HL-60 (cell line): Measurements from ENCODE around the gene INPP4B.

Experiments
- DNase-seq, 2 experiments: peaks; one replicate each; pipeline ENCODE4 v3.0.0-alpha.2; 2010 to 2020; ENCODE audit warnings: low read depth in 1 of 2, low spot score in 1 of 2
- H3K27ac ChIP-seq: fragments of 250-450 bp; sonication (Bioruptor Pico); replicated peaks from 2 replicates; pipeline ENCODE4 v1.5.1; 2020; ENCODE audit warnings: mild to moderate bottlenecking, moderate library complexity
- H3K27me3 ChIP-seq: fragments of 250-450 bp; sonication (Bioruptor Pico); 2 replicates; pipeline ENCODE4 v1.5.1; 2021; ENCODE audit warnings: mild to moderate bottlenecking, moderate library complexity; ENCODE audit not compliant: insufficient read depth, poor library complexity, severe bottlenecking
- H3K4me3 ChIP-seq: replicated peaks from 2 replicates; pipeline ENCODE4 v1.5.1; 2011; ENCODE audit warnings: mild to moderate bottlenecking, control low read depth, low read length; ENCODE audit not compliant: insufficient read depth
- CTCF ChIP-seq: IDR thresholded peaks from one replicate; pipeline ENCODE4 v1.5.1; 2011; ENCODE audit warnings: low read length, control low read depth, inconsistent platforms; ENCODE audit not compliant: insufficient read depth
- GABPA ChIP-seq: IDR thresholded peaks from 2 replicates; pipeline ENCODE4 v1.6.1; 2012; ENCODE audit warnings: low read depth
- POLR2AphosphoS5 ChIP-seq: IDR thresholded peaks from 2 replicates; pipeline ENCODE4 v1.6.1; 2012; ENCODE audit warnings: low read depth
- REST ChIP-seq: IDR thresholded peaks from 2 replicates; pipeline ENCODE4 v1.6.1; 2012; ENCODE audit warnings: low read depth; ENCODE audit not compliant: insufficient replicate concordance
- SPI1 ChIP-seq: IDR thresholded peaks from 2 replicates; pipeline ENCODE4 v1.6.1; 2012; ENCODE audit warnings: low read depth, mild to moderate bottlenecking, borderline replicate concordance

The INPP4B gene

DNA sequence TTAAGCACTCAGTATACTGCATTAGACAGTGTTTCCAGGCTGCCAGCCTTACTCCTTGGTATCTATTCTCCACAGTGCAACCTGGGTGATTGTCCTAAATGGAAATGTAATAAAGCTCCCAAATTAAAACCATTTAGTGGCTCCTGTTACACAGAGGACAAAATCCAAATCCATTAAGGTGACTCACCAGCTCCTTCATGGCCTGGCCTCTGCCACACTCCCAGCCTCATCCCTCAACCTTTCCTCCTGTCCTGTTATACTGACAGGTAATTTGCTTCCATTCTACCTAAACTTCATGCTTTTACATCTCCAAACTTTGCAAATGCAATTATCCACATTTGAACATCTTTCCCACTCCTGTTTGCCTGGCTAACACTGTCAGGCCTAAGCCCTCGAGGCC lies 140.3 kb downstream of the INPP4B start:
- Histone ChIP-seq H3K4me3 (no peak overlapping the region), H3K27ac (no peak overlapping the region), H3K27me3 (no peaks in the 10 kb centered on the region)
- TF ChIP-seq SPI1: no peak
- TF ChIP-seq POLR2AphosphoS5: no peak
- DNase-seq: no peak

- no peak for DNase-seq
- Histone ChIP-seq H3K4me3 (no peak overlapping the region), H3K27ac (no peak overlapping the region), H3K27me3 (no peaks in the 10 kb centered on the region)
- no peak for TF ChIP-seq POLR2AphosphoS5
- no peak for TF ChIP-seq SPI1
- TF ChIP-seq GABPA: no peak
Measured at GRCh38 chr4:142703694-142704309, 142.3 kb downstream of the INPP4B start.

DNA sequence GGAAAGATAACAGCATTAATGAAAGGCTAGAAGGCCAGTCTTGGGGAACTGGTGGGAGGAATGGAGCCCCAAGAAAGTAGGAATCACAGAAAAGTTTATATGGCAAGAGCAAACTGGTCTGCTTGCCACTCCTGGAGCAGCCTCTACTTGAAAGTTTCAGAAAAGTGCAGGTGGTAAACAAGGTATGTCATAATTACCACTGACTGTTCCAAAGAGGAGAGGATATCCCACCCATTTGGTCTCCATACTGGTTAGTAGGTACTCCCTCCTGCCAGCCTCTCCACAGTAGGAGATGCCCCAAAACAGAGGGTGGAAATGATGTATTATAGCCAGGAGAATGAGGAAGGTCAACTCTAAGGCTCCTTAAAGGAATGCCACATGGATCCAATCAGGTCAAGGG lies 145.1 kb downstream of the INPP4B start:
- Histone ChIP-seq H3K4me3 (no peak overlapping the region), H3K27ac (no peak overlapping the region), H3K27me3 (no peaks in the 10 kb centered on the region)
- no peak for TF ChIP-seq POLR2AphosphoS5
- TF ChIP-seq GABPA: no peak
- no peak for TF ChIP-seq SPI1
- TF ChIP-seq CTCF: no peak
- TF ChIP-seq REST: no peak
- DNase-seq: no peak

DNA sequence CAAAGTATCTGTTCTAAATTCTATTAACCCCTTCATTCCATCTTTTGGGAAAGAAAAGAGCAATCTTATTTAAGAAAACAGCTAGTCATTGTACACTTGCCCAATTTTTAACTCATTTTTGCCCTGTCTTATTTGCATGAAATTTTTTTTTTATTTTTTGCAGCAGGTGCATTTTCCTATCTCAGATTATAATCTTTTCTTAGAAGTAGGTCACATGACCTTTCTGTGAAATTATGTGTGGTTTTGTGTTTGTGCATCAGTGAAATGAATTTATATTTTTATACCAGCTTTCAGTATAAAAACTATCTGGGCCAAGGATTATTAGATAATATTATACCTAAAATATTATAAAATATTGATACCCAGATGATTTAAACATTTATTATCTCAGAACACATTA lies 145.6 kb downstream of the INPP4B start:
- Histone ChIP-seq H3K27me3 (no peaks in the 10 kb centered on the region), H3K27ac (no peak overlapping the region), H3K4me3 (no peak overlapping the region)
- DNase-seq: no peak
- TF ChIP-seq SPI1: no peak
- no peak for TF ChIP-seq CTCF
- no peak for TF ChIP-seq REST
- TF ChIP-seq POLR2AphosphoS5: no peak
- TF ChIP-seq GABPA: no peak

- no peak for DNase-seq
Measured at GRCh38 chr4:142698552-142698951, 147.5 kb downstream of the INPP4B start.

More at GRCh38 chr4:142698552-142698951, 147.5 kb downstream of the INPP4B start:
- Histone ChIP-seq H3K4me3 (no peak overlapping the region), H3K27me3 (no peaks in the 10 kb centered on the region), H3K27ac (no peak overlapping the region)
- TF ChIP-seq GABPA (no peak), REST (no peak), SPI1 (no peak), CTCF (no peak), POLR2AphosphoS5 (no peak)
